ENCODE measurements around the gene SAMD10. TPM values are rescaled to one million over a fixed set of nuclear protein-coding genes. Genes with fewer than 3 reads are reported as not detected.

The SAMD10 gene
- polyA plus RNA-seq, 1 donor, result 5.0 TPM

GRCh38 chr20:63926298-63926697 is 53.1 kb downstream of the SAMD10 start:
- Histone ChIP-seq H3K9me3 (ENCODE audit: control insufficient read depth, low read depth, low read length) (no peaks in the 10 kb centered on the region), H3K27ac (ENCODE audit: low read length) (no peak overlapping the region), H3K4me1 (ENCODE audit: control insufficient read depth, insufficient read depth, low read length) (no peaks in the 10 kb centered on the region), H3K4me3 (ENCODE audit: low read length) (no peak overlapping the region), H3K36me3 (ENCODE audit: control insufficient read depth, insufficient read depth, low read length) (peaks cover 42% of the 10 kb centered on the region), H3K27me3 (ENCODE audit: control insufficient read depth, insufficient read depth, low read length) (no peaks in the 10 kb centered on the region)
- no CpG with 5 or more reads among the region's 8 CpGs for WGBS (ENCODE audit: insufficient coverage, low lambda C conversion rate)
- DNase-seq, result no peak

- no peak overlapping the region for H3K4me3 ChIP-seq (ENCODE audit: low read length)
- no peaks in the 10 kb centered on the region for H3K9me3 ChIP-seq (ENCODE audit: control insufficient read depth, low read depth, low read length)
- DNase-seq, result no peak
- 73% methylated on average over 2 of the region's 9 CpGs for WGBS (ENCODE audit: insufficient coverage, low lambda C conversion rate)
- no peaks in the 10 kb centered on the region for H3K4me1 ChIP-seq (ENCODE audit: control insufficient read depth, insufficient read depth, low read length)
- H3K27ac ChIP-seq (ENCODE audit: low read length), result no peak overlapping the region
- H3K36me3 ChIP-seq (ENCODE audit: control insufficient read depth, insufficient read depth, low read length), result peaks cover 30% of the 10 kb centered on the region
- no peaks in the 10 kb centered on the region for H3K27me3 ChIP-seq (ENCODE audit: control insufficient read depth, insufficient read depth, low read length)
These were observed 55.2 kb downstream of the SAMD10 start for GRCh38 chr20:63924241-63924640.

Other genes with a start within 250 kb of the SAMD10 start
- 7.5 TPM for gene LIME1, start 243.0 kb downstream of the SAMD10 start, polyA plus RNA-seq
- gene SLC2A4RG, start 239.9 kb downstream of the SAMD10 start, polyA plus RNA-seq, result 61.5 TPM
- 4.1 TPM for gene ZBTB46, start 148.4 kb downstream of the SAMD10 start, polyA plus RNA-seq
- gene ABHD16B, start 118.1 kb downstream of the SAMD10 start, polyA plus RNA-seq, result not detected
- gene TPD52L2, start 114.4 kb downstream of the SAMD10 start, polyA plus RNA-seq, result 63.6 TPM
- 21.9 TPM for gene DNAJC5, start 84.5 kb downstream of the SAMD10 start, polyA plus RNA-seq
- gene UCKL1, start 23.2 kb downstream of the SAMD10 start, polyA plus RNA-seq, result 54.2 TPM
- gene ZNF512B, start 9.7 kb downstream of the SAMD10 start, polyA plus RNA-seq, result 8.1 TPM
- gene PRPF6, start 1.5 kb upstream of the SAMD10 start, polyA plus RNA-seq, result 59.7 TPM
- 1.2 TPM for gene C20orf204, start 56.5 kb upstream of the SAMD10 start, polyA plus RNA-seq
- 5.3 TPM for gene SOX18, start 70.0 kb upstream of the SAMD10 start, polyA plus RNA-seq
- gene TCEA2, start 83.6 kb upstream of the SAMD10 start, polyA plus RNA-seq, result 32.6 TPM
- gene RGS19, start 99.9 kb upstream of the SAMD10 start, polyA plus RNA-seq, result 5.9 TPM
- 0.81 TPM for gene OPRL1, start 100.4 kb upstream of the SAMD10 start, polyA plus RNA-seq
- 0.19 TPM for gene LKAAEAR1, start 104.8 kb upstream of the SAMD10 start, polyA plus RNA-seq
- not detected for gene NPBWR2, start 127.9 kb upstream of the SAMD10 start, polyA plus RNA-seq
- 2.6 TPM for gene MYT1, start 184.8 kb upstream of the SAMD10 start, polyA plus RNA-seq

Data from large intestine (tissue), 3 donors.